Kidney epithelial cell (primary cell): ENCODE data around the gene RRP8. TPM values are rescaled to one million over a fixed set of nuclear protein-coding genes. Genes with fewer than 3 reads are reported as not detected.
A peak's percentile ranks its signal among the peaks of the same experiment; 100 is the strongest.

ENCODE experiments used
- DNase-seq: peaks from one replicate; pipeline ENCODE4 v3.0.0-alpha.2; 2010; ENCODE audit warnings: low read depth
- H3K27me3 ChIP-seq: 2 replicates; pipeline ENCODE4 v1.6.0; 2011; ENCODE audit warnings: low read length; ENCODE audit not compliant: control insufficient read depth, insufficient read depth
- H3K36me3 ChIP-seq: 2 replicates; pipeline ENCODE4 v1.5.1; 2011; ENCODE audit warnings: low read length; ENCODE audit not compliant: control insufficient read depth, insufficient read depth
- H3K4me3 ChIP-seq: 2 replicates; pipeline ENCODE4 v1.5.1; 2011; ENCODE audit warnings: low read depth, mild to moderate bottlenecking, control low read depth, low read length
- total RNA-seq: library from RNA; depleted of rRNA; stranded (reverse); fragments of >200 nt; gene quantifications from 2 replicates; pipeline ENCODE4 v1.2.3, GENCODE V29; 2015
- TF ChIP-seq, protein P1 (sequence below): IDR thresholded peaks from 2 replicates; pipeline ENCODE4 v1.5.1; 2011; ENCODE audit warnings: mild to moderate bottlenecking, moderate library complexity, low read length, control low read depth, inconsistent platforms; ENCODE audit not compliant: insufficient read depth, poor library complexity, severe bottlenecking

Gene RRP8
- total RNA-seq, 1 donor from 2014 or later = 26.4 TPM

DNA sequence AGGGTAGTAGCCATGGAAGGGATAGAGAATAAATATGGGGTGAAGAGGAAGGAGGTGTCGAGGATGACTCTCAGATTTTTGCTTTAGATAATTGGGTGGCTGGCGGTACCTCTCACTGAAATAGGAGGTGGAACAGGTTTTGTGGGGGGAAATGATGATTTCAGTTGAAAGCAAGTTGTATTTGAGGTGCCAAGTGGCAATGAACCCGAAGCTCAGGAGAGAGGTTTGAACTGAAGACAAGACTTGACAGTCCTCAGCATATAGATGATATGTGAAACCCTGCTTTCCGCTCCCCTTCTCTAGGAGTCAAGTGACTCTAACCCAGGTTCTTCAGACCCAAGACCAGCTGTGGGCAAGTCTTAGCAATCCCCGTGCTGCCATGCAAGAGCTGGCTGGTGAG is 33.7 kb downstream of the RRP8 start:
- Histone ChIP-seq H3K36me3 (no peaks in the 10 kb centered on the region), H3K4me3 (no peak overlapping the region), H3K27me3 (peaks cover 13% of the 10 kb centered on the region)
- TF ChIP-seq, protein P1, sequence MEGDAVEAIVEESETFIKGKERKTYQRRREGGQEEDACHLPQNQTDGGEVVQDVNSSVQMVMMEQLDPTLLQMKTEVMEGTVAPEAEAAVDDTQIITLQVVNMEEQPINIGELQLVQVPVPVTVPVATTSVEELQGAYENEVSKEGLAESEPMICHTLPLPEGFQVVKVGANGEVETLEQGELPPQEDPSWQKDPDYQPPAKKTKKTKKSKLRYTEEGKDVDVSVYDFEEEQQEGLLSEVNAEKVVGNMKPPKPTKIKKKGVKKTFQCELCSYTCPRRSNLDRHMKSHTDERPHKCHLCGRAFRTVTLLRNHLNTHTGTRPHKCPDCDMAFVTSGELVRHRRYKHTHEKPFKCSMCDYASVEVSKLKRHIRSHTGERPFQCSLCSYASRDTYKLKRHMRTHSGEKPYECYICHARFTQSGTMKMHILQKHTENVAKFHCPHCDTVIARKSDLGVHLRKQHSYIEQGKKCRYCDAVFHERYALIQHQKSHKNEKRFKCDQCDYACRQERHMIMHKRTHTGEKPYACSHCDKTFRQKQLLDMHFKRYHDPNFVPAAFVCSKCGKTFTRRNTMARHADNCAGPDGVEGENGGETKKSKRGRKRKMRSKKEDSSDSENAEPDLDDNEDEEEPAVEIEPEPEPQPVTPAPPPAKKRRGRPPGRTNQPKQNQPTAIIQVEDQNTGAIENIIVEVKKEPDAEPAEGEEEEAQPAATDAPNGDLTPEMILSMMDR = no peak
- DNase-seq = no peak

DNA sequence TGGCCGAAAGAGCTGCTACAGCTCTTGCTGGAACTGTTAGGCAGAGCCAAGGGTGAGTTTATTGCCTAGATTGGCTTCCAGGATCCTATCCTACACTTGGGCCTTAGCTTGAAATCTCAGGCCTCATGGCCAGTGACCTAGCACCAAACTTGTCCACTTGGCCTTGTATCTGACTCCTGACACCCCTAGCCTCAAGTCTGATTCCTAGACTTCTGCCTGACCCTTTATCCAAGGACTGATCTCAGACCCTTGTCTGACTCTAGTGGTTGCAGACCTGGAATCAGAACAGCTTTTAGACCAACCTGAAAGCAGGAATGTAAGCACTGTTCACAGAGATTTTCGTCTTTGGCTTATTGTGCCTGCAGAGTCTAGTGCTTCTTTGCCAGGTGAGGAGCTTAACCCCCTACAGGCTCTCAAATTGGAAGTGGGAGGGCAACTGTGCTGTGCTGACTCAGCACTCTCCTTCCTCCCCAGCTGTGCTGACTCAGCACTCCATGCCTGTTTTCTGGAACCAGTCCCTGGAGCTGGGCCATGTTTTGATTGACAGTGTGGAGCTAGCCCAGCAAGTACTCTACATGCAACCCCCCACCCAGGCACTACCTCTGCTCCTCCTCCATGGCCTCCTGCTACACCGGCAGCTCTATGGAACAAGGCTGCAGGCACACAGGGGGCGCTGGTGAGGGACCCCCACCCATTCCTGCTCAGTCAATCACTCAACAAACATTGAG is 35.1 kb downstream of the RRP8 start:
- Histone ChIP-seq H3K4me3 (no peak overlapping the region), H3K36me3 (no peaks in the 10 kb centered on the region), H3K27me3 (peaks cover 13% of the 10 kb centered on the region)
- TF ChIP-seq, protein P1 = peak; percentile 15
- peak; percentile 19 for DNase-seq

DNA sequence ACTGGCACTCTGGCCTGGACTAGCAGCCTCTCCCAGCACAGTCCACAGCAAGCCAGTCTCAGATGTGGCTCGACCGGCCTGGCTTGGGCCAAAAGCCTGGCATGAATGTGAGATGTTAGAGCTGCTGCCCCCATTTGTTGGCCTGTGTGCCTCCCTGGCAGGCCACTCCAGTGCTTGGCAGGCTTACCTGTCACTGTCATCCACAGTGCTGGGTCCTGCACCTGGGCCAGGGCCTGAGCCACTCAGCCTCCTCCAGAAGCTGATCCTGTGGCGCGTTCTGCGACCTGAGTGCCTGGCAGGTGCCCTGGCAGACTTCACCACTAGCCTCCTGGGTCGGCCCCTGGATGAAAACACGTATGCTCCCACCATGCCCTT is 36.1 kb downstream of the RRP8 start:
- Histone ChIP-seq H3K36me3 (no peaks in the 10 kb centered on the region), H3K4me3 (no peak overlapping the region), H3K27me3 (peaks cover 13% of the 10 kb centered on the region)
- TF ChIP-seq, protein P1 = no peak
- no peak for DNase-seq

DNA sequence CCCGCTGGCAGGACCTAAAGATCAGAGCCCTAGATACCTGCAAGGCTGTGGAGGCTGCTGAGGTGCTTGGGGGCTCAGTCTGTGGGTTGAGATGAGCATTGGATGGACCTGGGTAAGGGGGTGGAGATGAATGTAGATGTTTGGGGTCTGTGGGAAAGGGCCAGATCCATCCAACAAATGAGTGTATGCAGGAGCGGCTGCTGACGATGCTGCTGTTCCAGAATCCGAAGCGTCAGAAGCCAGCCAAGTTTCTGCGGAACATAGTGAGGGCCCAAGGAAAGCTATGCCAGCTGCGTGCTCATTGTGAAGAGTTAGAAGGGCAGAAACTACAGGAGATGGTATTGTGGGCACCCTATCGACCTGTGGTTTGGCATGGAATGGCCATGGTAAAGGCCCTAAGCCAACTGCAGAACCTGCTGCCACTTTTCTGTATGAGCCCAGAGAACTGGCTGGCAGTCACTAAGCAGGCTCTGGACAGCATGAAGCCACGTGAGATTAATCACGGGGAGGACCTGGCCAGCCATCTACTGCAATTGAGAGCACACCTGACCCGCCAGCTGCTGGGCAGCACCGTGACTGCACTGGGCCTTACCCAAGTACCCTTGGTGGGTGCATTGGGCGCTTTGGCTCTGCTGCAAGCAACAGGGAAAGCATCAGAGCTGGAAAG is 36.6 kb downstream of the RRP8 start:
- TF ChIP-seq, protein P1 = no peak
- no peaks in the 10 kb centered on the region for H3K36me3 ChIP-seq
- H3K4me3 ChIP-seq = no peak overlapping the region
- no peak for DNase-seq
- peaks cover 13% of the 10 kb centered on the region for H3K27me3 ChIP-seq

DNA sequence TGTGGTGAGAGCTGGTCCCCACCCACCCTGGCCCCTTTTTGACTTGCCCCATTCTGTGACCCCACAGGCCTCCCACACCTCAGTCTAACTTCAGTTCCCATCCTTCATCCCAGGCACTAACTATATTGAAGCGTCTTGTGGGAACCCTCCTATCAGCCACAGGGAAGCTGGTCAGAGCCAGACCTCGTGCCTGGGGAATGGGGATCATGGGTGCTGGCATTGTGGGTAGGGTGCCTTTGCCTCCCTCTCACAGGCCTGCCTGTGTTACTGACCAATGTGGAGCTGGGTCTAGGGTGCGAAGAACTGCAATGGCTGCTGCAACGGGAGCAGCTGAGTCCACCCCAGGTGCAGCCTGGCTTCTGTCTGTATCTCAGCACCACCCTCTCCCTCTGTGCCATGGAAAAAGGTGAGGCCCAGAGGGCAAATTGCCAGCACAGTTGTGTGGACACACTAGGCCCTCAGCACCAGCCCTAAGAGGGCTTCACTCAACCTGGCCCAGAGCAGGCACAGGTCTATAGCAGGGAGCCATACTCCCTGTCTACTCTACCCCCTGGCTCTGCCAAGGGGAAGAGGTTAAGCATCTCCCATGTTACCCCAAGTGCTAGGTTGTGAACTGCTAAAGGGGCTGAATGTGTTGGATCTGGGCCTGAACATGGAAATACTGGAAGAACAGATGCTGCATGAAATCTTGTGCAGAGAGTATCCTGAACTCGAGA is 37.3 kb downstream of the RRP8 start:
- peaks cover 8% of the 10 kb centered on the region for H3K27me3 ChIP-seq
- no peaks in the 10 kb centered on the region for H3K36me3 ChIP-seq
- no peak for DNase-seq
- no peak overlapping the region for H3K4me3 ChIP-seq
- TF ChIP-seq, protein P1 = no peak
